GM12891 (cell line): ENCODE results near the gene NPW.

Experiments
- PAX5 ChIP-seq: IDR thresholded peaks from 2 replicates; pipeline ENCODE4 v1.6.1; 2011; ENCODE audit warnings: low read length, moderate library complexity, mild to moderate bottlenecking; ENCODE audit not compliant: insufficient read depth, severe bottlenecking
- POLR2A ChIP-seq: IDR thresholded peaks from 2 replicates; pipeline ENCODE4 v1.6.1; 2011; ENCODE audit warnings: low read depth, low read length, control low read depth
- POLR2AphosphoS5 ChIP-seq: IDR thresholded peaks from 2 replicates; pipeline ENCODE4 v1.6.1; 2011; ENCODE audit warnings: low read depth, low read length, control low read depth
- TAF1 ChIP-seq: IDR thresholded peaks from 2 replicates; pipeline ENCODE4 v1.6.1; 2011; ENCODE audit warnings: low read depth, low read length, control low read depth

- no peak for TF ChIP-seq POLR2AphosphoS5
- no peak for TF ChIP-seq POLR2A
- TF ChIP-seq TAF1: no peak
- no peak for TF ChIP-seq PAX5
Observed at GRCh38 chr16:1972490-1972877, 47.1 kb upstream of the NPW start.
